Measurements from ENCODE around the gene LINC01488. TPM values are rescaled to one million over a fixed set of nuclear protein-coding genes. Genes with fewer than 3 reads are reported as not detected.
A peak's percentile ranks its signal among the peaks of the same experiment; 100 is the strongest.

The LINC01488 gene
- total and polyA plus RNA-seq, 2 of the 13 experiments (the other 11 are each of a cell fraction or from before 2014, with no cell fraction given), result 0.26 to 0.58 TPM

DNA sequence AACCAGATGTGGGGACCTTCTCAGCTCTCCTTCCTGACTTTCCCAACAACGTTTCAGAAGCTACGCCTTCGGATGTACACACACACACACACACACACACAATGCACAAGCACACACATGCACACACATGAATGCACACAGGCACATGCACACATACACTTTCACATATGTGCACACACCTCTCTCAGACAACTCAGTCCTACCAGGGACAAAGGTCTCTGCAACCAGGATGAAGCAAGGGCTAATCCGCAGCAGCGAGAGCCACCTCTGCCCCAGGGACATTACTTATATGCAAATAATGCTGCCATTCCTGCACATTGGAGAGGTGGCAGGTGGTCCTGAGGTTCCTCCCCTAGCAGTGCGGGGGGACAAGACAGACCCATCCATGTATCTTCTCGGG lies 27.4 kb upstream of the LINC01488 start:
- H3K4me2 ChIP-seq (ENCODE audit: low read depth, low read length), result no peak overlapping the region
- H3K27me3 ChIP-seq (ENCODE audit: control insufficient read depth in 1 of 2, insufficient read depth in 2 of 2, low read length in 2 of 2), result no peaks in the 10 kb centered on the region
- POLR2A ChIA-PET, result no interaction called here
- no peak overlapping the region for H2AFZ ChIP-seq (ENCODE audit: low read length)
- no peaks in the 10 kb centered on the region for H3K79me2 ChIP-seq (ENCODE audit: insufficient read depth, low read length)
- no peaks in the 10 kb centered on the region for H4K20me1 ChIP-seq (ENCODE audit: insufficient read depth, low read length)
- BruUV-seq (replicated peaks), result no TSS peak
- CTCF ChIA-PET (ENCODE audit: low intra/inter-chr PET ratio, low total read pairs), result no interaction called here
- intact Hi-C loops (cut with micrococcal nuclease; ENCODE audit: unreplicated experiment), result no loop called here
- H3K4me3 ChIP-seq (replicated peaks in 1 of 3; ENCODE audit: insufficient read depth in 1 of 3, low read depth in 2 of 3, low read length in 3 of 3), result no peak overlapping the region
- TF ChIP-seq NONO (IDR thresholded peaks at IDR 0.05), result no peak
- no peak for TF ChIP-seq NONO (CRISPR knock-in tag; conservative IDR thresholded peaks at IDR 0.05)
- TF ChIP-seq, protein P1, sequence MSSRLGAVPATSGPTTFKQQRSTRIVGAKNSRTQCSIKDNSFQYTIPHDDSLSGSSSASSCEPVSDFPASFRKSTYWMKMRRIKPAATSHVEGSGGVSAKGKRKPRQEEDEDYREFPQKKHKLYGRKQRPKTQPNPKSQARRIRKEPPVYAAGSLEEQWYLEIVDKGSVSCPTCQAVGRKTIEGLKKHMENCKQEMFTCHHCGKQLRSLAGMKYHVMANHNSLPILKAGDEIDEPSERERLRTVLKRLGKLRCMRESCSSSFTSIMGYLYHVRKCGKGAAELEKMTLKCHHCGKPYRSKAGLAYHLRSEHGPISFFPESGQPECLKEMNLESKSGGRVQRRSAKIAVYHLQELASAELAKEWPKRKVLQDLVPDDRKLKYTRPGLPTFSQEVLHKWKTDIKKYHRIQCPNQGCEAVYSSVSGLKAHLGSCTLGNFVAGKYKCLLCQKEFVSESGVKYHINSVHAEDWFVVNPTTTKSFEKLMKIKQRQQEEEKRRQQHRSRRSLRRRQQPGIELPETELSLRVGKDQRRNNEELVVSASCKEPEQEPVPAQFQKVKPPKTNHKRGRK (CRISPR knock-in tag; IDR thresholded peaks at IDR 0.05), result no peak
- TF ChIP-seq, protein P2, sequence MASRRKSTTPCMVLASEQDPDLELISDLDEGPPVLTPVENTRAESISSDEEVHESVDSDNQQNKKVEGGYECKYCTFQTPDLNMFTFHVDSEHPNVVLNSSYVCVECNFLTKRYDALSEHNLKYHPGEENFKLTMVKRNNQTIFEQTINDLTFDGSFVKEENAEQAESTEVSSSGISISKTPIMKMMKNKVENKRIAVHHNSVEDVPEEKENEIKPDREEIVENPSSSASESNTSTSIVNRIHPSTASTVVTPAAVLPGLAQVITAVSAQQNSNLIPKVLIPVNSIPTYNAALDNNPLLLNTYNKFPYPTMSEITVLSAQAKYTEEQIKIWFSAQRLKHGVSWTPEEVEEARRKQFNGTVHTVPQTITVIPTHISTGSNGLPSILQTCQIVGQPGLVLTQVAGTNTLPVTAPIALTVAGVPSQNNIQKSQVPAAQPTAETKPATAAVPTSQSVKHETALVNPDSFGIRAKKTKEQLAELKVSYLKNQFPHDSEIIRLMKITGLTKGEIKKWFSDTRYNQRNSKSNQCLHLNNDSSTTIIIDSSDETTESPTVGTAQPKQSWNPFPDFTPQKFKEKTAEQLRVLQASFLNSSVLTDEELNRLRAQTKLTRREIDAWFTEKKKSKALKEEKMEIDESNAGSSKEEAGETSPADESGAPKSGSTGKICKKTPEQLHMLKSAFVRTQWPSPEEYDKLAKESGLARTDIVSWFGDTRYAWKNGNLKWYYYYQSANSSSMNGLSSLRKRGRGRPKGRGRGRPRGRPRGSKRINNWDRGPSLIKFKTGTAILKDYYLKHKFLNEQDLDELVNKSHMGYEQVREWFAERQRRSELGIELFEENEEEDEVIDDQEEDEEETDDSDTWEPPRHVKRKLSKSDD (CRISPR knock-in tag; IDR thresholded peaks at IDR 0.05; ENCODE audit: low read depth), result no peak
- no peak for TF ChIP-seq ZNF841 (CRISPR knock-in tag; IDR thresholded peaks at IDR 0.05; ENCODE audit: borderline replicate concordance)
- TF ChIP-seq IRF2 (CRISPR knock-in tag; IDR thresholded peaks at IDR 0.05), result no peak
- TF ChIP-seq ZNF101 (CRISPR knock-in tag; IDR thresholded peaks at IDR 0.05; ENCODE audit: borderline replicate concordance, low read depth), result no peak
- no peak for TF ChIP-seq MTF1 (CRISPR knock-in tag; IDR thresholded peaks at IDR 0.05)
- TF ChIP-seq, protein P3, sequence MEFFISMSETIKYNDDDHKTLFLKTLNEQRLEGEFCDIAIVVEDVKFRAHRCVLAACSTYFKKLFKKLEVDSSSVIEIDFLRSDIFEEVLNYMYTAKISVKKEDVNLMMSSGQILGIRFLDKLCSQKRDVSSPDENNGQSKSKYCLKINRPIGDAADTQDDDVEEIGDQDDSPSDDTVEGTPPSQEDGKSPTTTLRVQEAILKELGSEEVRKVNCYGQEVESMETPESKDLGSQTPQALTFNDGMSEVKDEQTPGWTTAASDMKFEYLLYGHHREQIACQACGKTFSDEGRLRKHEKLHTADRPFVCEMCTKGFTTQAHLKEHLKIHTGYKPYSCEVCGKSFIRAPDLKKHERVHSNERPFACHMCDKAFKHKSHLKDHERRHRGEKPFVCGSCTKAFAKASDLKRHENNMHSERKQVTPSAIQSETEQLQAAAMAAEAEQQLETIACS (CRISPR knock-in tag; IDR thresholded peaks at IDR 0.05), result no peak
- no peak for TF ChIP-seq MAZ (IDR thresholded peaks at IDR 0.05; ENCODE audit: borderline replicate concordance, low read depth, low read length)
- no peak for TF ChIP-seq MAZ (CRISPR knock-in tag; IDR thresholded peaks at IDR 0.05; ENCODE audit: low read depth)
- TF ChIP-seq, protein P4, sequence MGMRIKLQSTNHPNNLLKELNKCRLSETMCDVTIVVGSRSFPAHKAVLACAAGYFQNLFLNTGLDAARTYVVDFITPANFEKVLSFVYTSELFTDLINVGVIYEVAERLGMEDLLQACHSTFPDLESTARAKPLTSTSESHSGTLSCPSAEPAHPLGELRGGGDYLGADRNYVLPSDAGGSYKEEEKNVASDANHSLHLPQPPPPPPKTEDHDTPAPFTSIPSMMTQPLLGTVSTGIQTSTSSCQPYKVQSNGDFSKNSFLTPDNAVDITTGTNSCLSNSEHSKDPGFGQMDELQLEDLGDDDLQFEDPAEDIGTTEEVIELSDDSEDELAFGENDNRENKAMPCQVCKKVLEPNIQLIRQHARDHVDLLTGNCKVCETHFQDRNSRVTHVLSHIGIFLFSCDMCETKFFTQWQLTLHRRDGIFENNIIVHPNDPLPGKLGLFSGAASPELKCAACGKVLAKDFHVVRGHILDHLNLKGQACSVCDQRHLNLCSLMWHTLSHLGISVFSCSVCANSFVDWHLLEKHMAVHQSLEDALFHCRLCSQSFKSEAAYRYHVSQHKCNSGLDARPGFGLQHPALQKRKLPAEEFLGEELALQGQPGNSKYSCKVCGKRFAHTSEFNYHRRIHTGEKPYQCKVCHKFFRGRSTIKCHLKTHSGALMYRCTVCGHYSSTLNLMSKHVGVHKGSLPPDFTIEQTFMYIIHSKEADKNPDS (CRISPR knock-in tag; IDR thresholded peaks at IDR 0.05), result no peak
- TF ChIP-seq SRF (IDR thresholded peaks at IDR 0.05; ENCODE audit: low read depth, low read length), result no peak
- TF ChIP-seq ZNF839 (CRISPR knock-in tag; IDR thresholded peaks at IDR 0.05; ENCODE audit: borderline replicate concordance), result no peak
- TF ChIP-seq, protein P5, sequence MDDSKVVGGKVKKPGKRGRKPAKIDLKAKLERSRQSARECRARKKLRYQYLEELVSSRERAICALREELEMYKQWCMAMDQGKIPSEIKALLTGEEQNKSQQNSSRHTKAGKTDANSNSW (CRISPR knock-in tag; IDR thresholded peaks at IDR 0.05; ENCODE audit: borderline replicate concordance), result no peak
- no peak overlapping the region for H3K27ac ChIP-seq (ENCODE audit: extremely low read length, insufficient read depth, low read length)
- peaks cover 35% of the 10 kb centered on the region for H3K4me1 ChIP-seq (ENCODE audit: insufficient read depth, low read length)
- no peaks in the 10 kb centered on the region for H3K36me3 ChIP-seq (replicated peaks in 1 of 2; ENCODE audit: control insufficient read depth in 1 of 2, insufficient read depth in 2 of 2, low read length in 2 of 2)
- DNase-seq (ENCODE audit: low spot score) (peak; percentile 37), FAIRE-seq (no peak), ATAC-seq (peak; percentile 43; the same call in 1 of the 3 replicates)
- 83% methylated on average over 4 of the region's 7 CpGs for WGBS (ENCODE audit: low lambda C conversion rate)
- in situ Hi-C loops (cut with HindIII; ENCODE audit: extremely low pct_ligation_motif_present, low pct_unique_long_range_greater_than_20kb), result no loop called here
- no peak overlapping the region for H3K9ac ChIP-seq (ENCODE audit: insufficient read depth, low read depth, low read length)
- no peaks in the 10 kb centered on the region for H3K9me3 ChIP-seq (ENCODE audit: low read length)
